Nucleus accumbens (tissue), 56 donors: Measurements from ENCODE around the gene ZNF667.

Source experiments
- DNase-seq, 56 donors: peaks; one replicate each; lab custom pipeline; 2025; lab: John Stamatoyannopoulos, UW

The ZNF667 gene

GRCh38 chr19:56476651-56477428, at the start of gene ZNF667:
Gene ZNF667, minus strand, starts transcription at chr19:56477345. Its CDS starts 14,975 bp downstream, at chr19:56462370.
- peak in 51 of 56 donors; percentile 11 to 87 (median 60) for DNase-seq

GRCh38 chr19:56525214-56525860, 48.2 kb upstream of the ZNF667 start:
- DNase-seq, result no peak

GRCh38 chr19:56508290-56508778, 31.2 kb upstream of the ZNF667 start:
- DNase-seq, result peak in 2 of 56 donors; percentile 25 to 32

GRCh38 chr19:56507446-56508289, 30.5 kb upstream of the ZNF667 start, which contains the start of gene ZNF471:
Gene ZNF471, plus strand, starts transcription at chr19:56507855. Its CDS starts 3,717 bp downstream, at chr19:56511572.
- peak; percentile 82 to 99 (median 98) for DNase-seq

GRCh38 chr19:56504581-56504980, 27.4 kb upstream of the ZNF667 start:
- DNase-seq, result no peak

- no peak for DNase-seq
Observed at GRCh38 chr19:56491399-56491798, 14.3 kb upstream of the ZNF667 start.

GRCh38 chr19:56477429-56478338, 539 bp upstream of the ZNF667 start:
- DNase-seq, result peak; percentile 47 to 99 (median 94)

GRCh38 chr19:56476093-56476492, 1.1 kb downstream of the ZNF667 start:
- peak in 1 of 56 donors; percentile 33 for DNase-seq

- no peak for DNase-seq
Observed at GRCh38 chr19:56474308-56474707, 2.8 kb downstream of the ZNF667 start.

GRCh38 chr19:56441206-56441792, 35.8 kb downstream of the ZNF667 start:
- DNase-seq, result no peak

- no peak for DNase-seq
Observed at GRCh38 chr19:56423985-56424353, 53.2 kb downstream of the ZNF667 start.

- DNase-seq, result no peak
Observed at GRCh38 chr19:56423276-56423984, 53.7 kb downstream of the ZNF667 start.

GRCh38 chr19:56405062-56405461, 72.1 kb downstream of the ZNF667 start:
- no peak for DNase-seq

- DNase-seq, result peak in 1 of 56 donors; percentile 39
Observed at GRCh38 chr19:56404705-56405056, 72.5 kb downstream of the ZNF667 start.

- peak; percentile 38 to 97 (median 92) for DNase-seq
Observed at GRCh38 chr19:56403764-56404704, 73.1 kb downstream of the ZNF667 start, which contains the start of gene ZNF583. Gene ZNF583, plus strand, starts transcription at chr19:56404332. Its CDS starts 2,783 bp downstream, at chr19:56407115.

- peak in 3 of 56 donors; percentile 0 to 1 (median 1) for DNase-seq
Observed at GRCh38 chr19:56403261-56403660, 73.9 kb downstream of the ZNF667 start.

GRCh38 chr19:56400485-56400884, 76.7 kb downstream of the ZNF667 start:
- DNase-seq, result no peak
